ENCODE results near the gene DDX41. TPM values are rescaled to one million over a fixed set of nuclear protein-coding genes. Genes with fewer than 3 reads are reported as not detected.

Gene DDX41
- total RNA-seq, 2 donors from 2014 or later: 58.6 to 66.9 TPM

GRCh38 chr5:177515580-177515979 lies 1.2 kb downstream of the DDX41 start:
- no peaks in the 10 kb centered on the region for H3K9me3 ChIP-seq (ENCODE audit: control insufficient read depth, low read length, poor library complexity, severe bottlenecking)
- peak overlapping the region; percentile 100 for H3K4me3 Mint-ChIP-seq
- H3K36me3 Mint-ChIP-seq (ENCODE audit: low read depth): peaks cover 10% of the 10 kb centered on the region
- H3K27me3 Mint-ChIP-seq: no peaks in the 10 kb centered on the region
- ATAC-seq (no peak), DNase-seq (no peak)
- peak overlapping the region; percentile 4 for H3K27ac Mint-ChIP-seq
- H3K4me1 Mint-ChIP-seq: peaks cover 28% of the 10 kb centered on the region

GRCh38 chr5:177514541-177514940 lies 2.2 kb downstream of the DDX41 start:
- H3K27ac Mint-ChIP-seq: no peak overlapping the region
- H3K4me1 Mint-ChIP-seq: peaks cover 27% of the 10 kb centered on the region
- peaks cover 7% of the 10 kb centered on the region for H3K36me3 Mint-ChIP-seq (ENCODE audit: low read depth)
- no peak for ATAC-seq
- DNase-seq: no peak
- no peaks in the 10 kb centered on the region for H3K9me3 ChIP-seq (ENCODE audit: control insufficient read depth, low read length, poor library complexity, severe bottlenecking)
- no peaks in the 10 kb centered on the region for H3K27me3 Mint-ChIP-seq
- H3K4me3 Mint-ChIP-seq: no peak overlapping the region

GRCh38 chr5:177513500-177513899 lies 3.3 kb downstream of the DDX41 start:
- Mint-ChIP-seq H3K36me3 (ENCODE audit: low read depth) (peaks cover 7% of the 10 kb centered on the region), H3K27me3 (no peaks in the 10 kb centered on the region), H3K4me1 (peaks cover 24% of the 10 kb centered on the region), H3K4me3 (no peak overlapping the region), H3K27ac (no peak overlapping the region)
- ATAC-seq (no peak), DNase-seq (no peak)
- no peaks in the 10 kb centered on the region for H3K9me3 ChIP-seq (ENCODE audit: control insufficient read depth, low read length, poor library complexity, severe bottlenecking)

GRCh38 chr5:177512736-177513380 lies 3.9 kb downstream of the DDX41 start:
- peaks cover 7% of the 10 kb centered on the region for H3K36me3 Mint-ChIP-seq (ENCODE audit: low read depth)
- no peak overlapping the region for H3K4me3 Mint-ChIP-seq
- no peak for ATAC-seq
- no peaks in the 10 kb centered on the region for H3K27me3 Mint-ChIP-seq
- no peak overlapping the region for H3K27ac Mint-ChIP-seq
- no peaks in the 10 kb centered on the region for H3K9me3 ChIP-seq (ENCODE audit: control insufficient read depth, low read length, poor library complexity, severe bottlenecking)
- DNase-seq: no peak
- H3K4me1 Mint-ChIP-seq: peaks cover 25% of the 10 kb centered on the region

- H3K9me3 ChIP-seq (ENCODE audit: control insufficient read depth, low read length, poor library complexity, severe bottlenecking): no peaks in the 10 kb centered on the region
- H3K27me3 Mint-ChIP-seq: no peaks in the 10 kb centered on the region
- no peak for DNase-seq
- no peak for ATAC-seq
- no peak overlapping the region for H3K27ac Mint-ChIP-seq
- no peak overlapping the region for H3K4me3 Mint-ChIP-seq
- peaks cover 23% of the 10 kb centered on the region for H3K4me1 Mint-ChIP-seq
- H3K36me3 Mint-ChIP-seq (ENCODE audit: low read depth): peaks cover 7% of the 10 kb centered on the region
Observed at GRCh38 chr5:177511796-177512675, 4.7 kb downstream of the DDX41 start.

GRCh38 chr5:177511181-177511580 lies 5.6 kb downstream of the DDX41 start:
- ATAC-seq (no peak), DNase-seq (no peak)
- no peaks in the 10 kb centered on the region for H3K27me3 Mint-ChIP-seq
- H3K4me1 Mint-ChIP-seq: peaks cover 15% of the 10 kb centered on the region
- H3K4me3 Mint-ChIP-seq: no peak overlapping the region
- H3K36me3 Mint-ChIP-seq (ENCODE audit: low read depth): peaks cover 2% of the 10 kb centered on the region
- H3K9me3 ChIP-seq (ENCODE audit: control insufficient read depth, low read length, poor library complexity, severe bottlenecking): no peaks in the 10 kb centered on the region
- H3K27ac Mint-ChIP-seq: no peak overlapping the region

GRCh38 chr5:177510567-177511053 lies 6.2 kb downstream of the DDX41 start:
- Mint-ChIP-seq H3K4me1 (peaks cover 10% of the 10 kb centered on the region), H3K4me3 (no peak overlapping the region), H3K27ac (peak overlapping the region; percentile 34), H3K36me3 (ENCODE audit: low read depth) (peaks cover 2% of the 10 kb centered on the region), H3K27me3 (no peaks in the 10 kb centered on the region)
- DNase-seq (no peak), ATAC-seq (peak; percentile 65)
- no peaks in the 10 kb centered on the region for H3K9me3 ChIP-seq (ENCODE audit: control insufficient read depth, low read length, poor library complexity, severe bottlenecking)

- DNase-seq (no peak), ATAC-seq (peak; percentile 31)
- H3K27me3 Mint-ChIP-seq: no peaks in the 10 kb centered on the region
- peaks cover 2% of the 10 kb centered on the region for H3K36me3 Mint-ChIP-seq (ENCODE audit: low read depth)
- H3K4me1 Mint-ChIP-seq: peaks cover 12% of the 10 kb centered on the region
- H3K27ac Mint-ChIP-seq: peak overlapping the region; percentile 34
- H3K4me3 Mint-ChIP-seq: no peak overlapping the region
- no peaks in the 10 kb centered on the region for H3K9me3 ChIP-seq (ENCODE audit: control insufficient read depth, low read length, poor library complexity, severe bottlenecking)
Observed at GRCh38 chr5:177509991-177510566, 6.7 kb downstream of the DDX41 start.

GRCh38 chr5:177509381-177509951 lies 7.3 kb downstream of the DDX41 start, which contains the start of gene DOK3:
DOK3 (minus strand) TSS chr5:177509826; CDS start chr5:177509540, 286 bp downstream.
- Mint-ChIP-seq H3K4me3 (peak within 1 kb of the TSS; percentile 58), H3K4me1 (peaks cover 12% of the 10 kb centered on the region), H3K27ac (peak within 1 kb of the TSS; percentile 34), H3K36me3 (ENCODE audit: low read depth) (peaks cover 2% of the 10 kb centered on the region), H3K27me3 (no peaks in the 10 kb centered on the region)
- DNase-seq (no peak), ATAC-seq (peak; percentile 31)
- no peaks in the 10 kb centered on the region for H3K9me3 ChIP-seq (ENCODE audit: control insufficient read depth, low read length, poor library complexity, severe bottlenecking)

GRCh38 chr5:177508837-177509236 lies 7.9 kb downstream of the DDX41 start:
- DNase-seq (no peak), ATAC-seq (no peak)
- Mint-ChIP-seq H3K36me3 (ENCODE audit: low read depth) (peaks cover 2% of the 10 kb centered on the region), H3K4me1 (peaks cover 10% of the 10 kb centered on the region), H3K4me3 (peak overlapping the region; percentile 58), H3K27ac (no peak overlapping the region), H3K27me3 (no peaks in the 10 kb centered on the region)
- no peaks in the 10 kb centered on the region for H3K9me3 ChIP-seq (ENCODE audit: control insufficient read depth, low read length, poor library complexity, severe bottlenecking)

- H3K9me3 ChIP-seq (ENCODE audit: control insufficient read depth, low read length, poor library complexity, severe bottlenecking): no peaks in the 10 kb centered on the region
- no peak for DNase-seq
- Mint-ChIP-seq H3K36me3 (ENCODE audit: low read depth) (peaks cover 2% of the 10 kb centered on the region), H3K4me3 (peak overlapping the region; percentile 67), H3K4me1 (peaks cover 8% of the 10 kb centered on the region), H3K27me3 (no peaks in the 10 kb centered on the region), H3K27ac (no peak overlapping the region)
- ATAC-seq: no peak
Observed at GRCh38 chr5:177508221-177508611, 8.5 kb downstream of the DDX41 start.

GRCh38 chr5:177507596-177508220 lies 9.1 kb downstream of the DDX41 start:
- Mint-ChIP-seq H3K4me3 (peak overlapping the region; percentile 67), H3K27ac (no peak overlapping the region), H3K36me3 (ENCODE audit: low read depth) (peaks cover 2% of the 10 kb centered on the region), H3K27me3 (no peaks in the 10 kb centered on the region), H3K4me1 (peaks cover 8% of the 10 kb centered on the region)
- DNase-seq (no peak), ATAC-seq (no peak)
- no peaks in the 10 kb centered on the region for H3K9me3 ChIP-seq (ENCODE audit: control insufficient read depth, low read length, poor library complexity, severe bottlenecking)

Measured in T-helper 17 cell (primary cell).